ENCODE data around the gene SECISBP2.

SECISBP2 gene

GRCh38 chr9:89361816-89362646 lies 43.7 kb downstream of the SECISBP2 start:
- no peak for TF ChIP-seq CTCF (IDR thresholded peaks at IDR 0.05; ENCODE audit: low read depth, low read length)
- no peak for DNase-seq (ENCODE audit: extremely low read depth, low read depth)

GRCh38 chr9:89362647-89363310 lies 44.5 kb downstream of the SECISBP2 start:
- no peak for TF ChIP-seq CTCF (IDR thresholded peaks at IDR 0.05; ENCODE audit: low read depth, low read length)
- no peak for DNase-seq (ENCODE audit: extremely low read depth, low read depth)

GRCh38 chr9:89363311-89363670 lies 45.0 kb downstream of the SECISBP2 start:
- no peak for TF ChIP-seq CTCF (IDR thresholded peaks at IDR 0.05; ENCODE audit: low read depth, low read length)
- DNase-seq (ENCODE audit: extremely low read depth, low read depth): no peak

GRCh38 chr9:89363921-89364665 lies 45.8 kb downstream of the SECISBP2 start:
- TF ChIP-seq CTCF (IDR thresholded peaks at IDR 0.05; ENCODE audit: low read depth, low read length): no peak
- no peak for DNase-seq (ENCODE audit: extremely low read depth, low read depth)

GRCh38 chr9:89364666-89365531 lies 46.6 kb downstream of the SECISBP2 start:
- no peak for DNase-seq (ENCODE audit: extremely low read depth, low read depth)

GRCh38 chr9:89365532-89365912 lies 47.2 kb downstream of the SECISBP2 start:
- DNase-seq (ENCODE audit: extremely low read depth, low read depth): no peak
- no peak for TF ChIP-seq CTCF (IDR thresholded peaks at IDR 0.05; ENCODE audit: low read depth, low read length)

More at GRCh38 chr9:89364666-89365531, 46.6 kb downstream of the SECISBP2 start:
- TF ChIP-seq CTCF (IDR thresholded peaks at IDR 0.05; ENCODE audit: low read depth, low read length): no peak
